Endothelial cell of umbilical vein (primary cell): ENCODE data around the gene GSTM4.

Source experiments
- EZH2 ChIP-seq: IDR thresholded peaks from 2 replicates; pipeline ENCODE4 v1.6.1; 2012; ENCODE audit warnings: borderline replicate concordance, low read depth, mild to moderate bottlenecking, moderate library complexity, low read length, inconsistent platforms; ENCODE audit not compliant: severe bottlenecking
- GATA2 ChIP-seq: IDR thresholded peaks from 2 replicates; pipeline ENCODE4 v1.7.0; 2011; ENCODE audit warnings: low read depth, mild to moderate bottlenecking, moderate library complexity, mixed read lengths, low read length; ENCODE audit not compliant: insufficient read length, insufficient read depth
- JUN ChIP-seq: IDR thresholded peaks from 2 replicates; pipeline ENCODE4 v1.6.1; 2011; ENCODE audit warnings: borderline replicate concordance, low read depth; ENCODE audit not compliant: insufficient read length, insufficient read depth
- MYC ChIP-seq: IDR thresholded peaks from one replicate; pipeline ENCODE4 v1.6.1; 2011; ENCODE audit warnings: mild to moderate bottlenecking, low read depth, low read length
- POLR2A ChIP-seq: IDR thresholded peaks from 2 replicates; pipeline ENCODE4 v1.6.1; 2012; ENCODE audit warnings: low read depth, mild to moderate bottlenecking, control low read depth, low read length
- POLR2AphosphoS5 ChIP-seq: IDR thresholded peaks from 2 replicates; pipeline ENCODE4 v1.6.1; 2012; ENCODE audit warnings: low read depth, mild to moderate bottlenecking, control low read depth, low read length, moderate library complexity; ENCODE audit not compliant: insufficient read depth
- TF ChIP-seq, protein P1 (sequence below), 2 donors: IDR thresholded peaks; 1 replicate in 1 of 2; 2 replicates in 1 of 2; pipeline ENCODE4 v1.5.1; 2011; ENCODE audit warnings: low read length in 2 of 2, mild to moderate bottlenecking in 2 of 2, moderate library complexity in 2 of 2, control low read depth in 1 of 2, inconsistent platforms in 1 of 2, low read depth in 1 of 2; ENCODE audit not compliant: insufficient read depth in 1 of 2; ENCODE audit errors: extremely low read depth in 1 of 2
- TF ChIP-seq, protein P2 (sequence below): IDR thresholded peaks from 2 replicates; pipeline ENCODE4 v1.6.1; 2011; ENCODE audit not compliant: insufficient read depth, insufficient read length

DNA sequence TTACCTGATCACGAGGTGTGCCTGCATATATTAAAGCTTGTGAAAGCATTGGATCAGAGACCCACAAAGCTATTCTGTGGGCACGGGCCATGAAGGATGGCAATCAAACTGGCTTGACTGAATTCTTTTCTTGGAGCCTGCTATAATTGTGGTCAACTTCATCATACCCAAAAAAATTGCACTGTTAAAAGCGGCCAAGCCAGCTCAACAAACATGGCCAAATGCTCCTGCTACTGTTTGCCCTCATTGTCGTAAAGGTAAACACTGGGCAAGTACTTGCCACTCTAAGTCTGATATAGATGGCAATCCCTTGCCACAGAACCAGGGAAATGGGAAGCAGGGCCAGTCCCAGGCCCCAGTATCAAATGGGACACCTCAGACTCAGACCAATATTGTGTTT lies 49.5 kb downstream of the GSTM4 start:
- TF ChIP-seq POLR2AphosphoS5: no peak
- TF ChIP-seq, protein P1, sequence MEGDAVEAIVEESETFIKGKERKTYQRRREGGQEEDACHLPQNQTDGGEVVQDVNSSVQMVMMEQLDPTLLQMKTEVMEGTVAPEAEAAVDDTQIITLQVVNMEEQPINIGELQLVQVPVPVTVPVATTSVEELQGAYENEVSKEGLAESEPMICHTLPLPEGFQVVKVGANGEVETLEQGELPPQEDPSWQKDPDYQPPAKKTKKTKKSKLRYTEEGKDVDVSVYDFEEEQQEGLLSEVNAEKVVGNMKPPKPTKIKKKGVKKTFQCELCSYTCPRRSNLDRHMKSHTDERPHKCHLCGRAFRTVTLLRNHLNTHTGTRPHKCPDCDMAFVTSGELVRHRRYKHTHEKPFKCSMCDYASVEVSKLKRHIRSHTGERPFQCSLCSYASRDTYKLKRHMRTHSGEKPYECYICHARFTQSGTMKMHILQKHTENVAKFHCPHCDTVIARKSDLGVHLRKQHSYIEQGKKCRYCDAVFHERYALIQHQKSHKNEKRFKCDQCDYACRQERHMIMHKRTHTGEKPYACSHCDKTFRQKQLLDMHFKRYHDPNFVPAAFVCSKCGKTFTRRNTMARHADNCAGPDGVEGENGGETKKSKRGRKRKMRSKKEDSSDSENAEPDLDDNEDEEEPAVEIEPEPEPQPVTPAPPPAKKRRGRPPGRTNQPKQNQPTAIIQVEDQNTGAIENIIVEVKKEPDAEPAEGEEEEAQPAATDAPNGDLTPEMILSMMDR (IDR thresholded peaks at IDR 0.05; ENCODE audit: extremely low read depth in 1 of 2, insufficient read depth in 1 of 2, low read depth in 1 of 2, low read length in 2 of 2): no peak
- no peak for TF ChIP-seq EZH2
- no peak for TF ChIP-seq JUN
- no peak for TF ChIP-seq POLR2A
- no peak for TF ChIP-seq MYC
- TF ChIP-seq, protein P2, sequence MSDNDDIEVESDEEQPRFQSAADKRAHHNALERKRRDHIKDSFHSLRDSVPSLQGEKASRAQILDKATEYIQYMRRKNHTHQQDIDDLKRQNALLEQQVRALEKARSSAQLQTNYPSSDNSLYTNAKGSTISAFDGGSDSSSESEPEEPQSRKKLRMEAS: no peak
- no peak for TF ChIP-seq GATA2
